Measurements from ENCODE around the gene ATL2. TPM values are rescaled to one million over a fixed set of nuclear protein-coding genes. Genes with fewer than 3 reads are reported as not detected.
A peak's percentile ranks its signal among the peaks of the same experiment; 100 is the strongest.

ATL2 gene
- total RNA-seq, 2 donors from 2014 or later, result 33.9 to 51.1 TPM

DNA sequence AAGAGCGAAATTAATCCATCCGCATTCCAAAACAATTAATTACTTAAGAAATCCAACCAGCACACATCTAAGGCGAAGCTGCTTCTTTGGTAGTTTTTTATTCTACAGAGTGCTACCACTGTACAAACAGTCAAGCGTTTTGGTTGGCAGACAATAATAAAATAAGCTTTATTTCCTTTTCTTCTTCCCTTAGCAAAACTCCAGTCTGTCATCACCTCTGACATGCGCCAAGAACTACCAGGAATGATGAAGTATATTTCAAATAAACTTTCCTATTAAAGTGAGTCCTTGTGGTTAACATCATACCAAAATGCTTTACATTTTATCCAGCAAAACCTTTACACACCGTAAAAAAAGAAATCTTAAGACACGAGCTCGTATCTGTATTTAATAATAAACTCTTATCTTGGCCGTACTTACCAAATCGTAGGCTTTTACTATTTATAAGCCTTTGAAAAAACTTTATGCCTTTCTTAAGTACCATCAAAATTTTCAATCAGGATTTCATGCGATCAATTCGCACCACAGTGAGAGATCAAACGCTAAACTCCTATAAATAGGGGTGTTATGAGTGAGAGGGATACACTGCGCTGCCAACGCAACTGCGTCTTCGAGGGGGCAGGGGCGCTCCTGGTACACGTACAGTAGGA, 1.3 kb downstream of the ATL2 start:
- DNase-seq (ENCODE audit: low spot score), result no peak
- H3K4me1 ChIP-seq, result peaks cover 5 to 32% of the 10 kb centered on the region in 2 donors
- no peaks in the 10 kb centered on the region for H3K27me3 ChIP-seq
- H3K27ac ChIP-seq, result peak overlapping the region; percentile 95 to 99
- H3K36me3 ChIP-seq, result no peaks in the 10 kb centered on the region
- H3K4me3 ChIP-seq, result peak overlapping the region; percentile 78 to 86
- no peaks in the 10 kb centered on the region for H3K9me3 ChIP-seq
- TF ChIP-seq, protein P1, sequence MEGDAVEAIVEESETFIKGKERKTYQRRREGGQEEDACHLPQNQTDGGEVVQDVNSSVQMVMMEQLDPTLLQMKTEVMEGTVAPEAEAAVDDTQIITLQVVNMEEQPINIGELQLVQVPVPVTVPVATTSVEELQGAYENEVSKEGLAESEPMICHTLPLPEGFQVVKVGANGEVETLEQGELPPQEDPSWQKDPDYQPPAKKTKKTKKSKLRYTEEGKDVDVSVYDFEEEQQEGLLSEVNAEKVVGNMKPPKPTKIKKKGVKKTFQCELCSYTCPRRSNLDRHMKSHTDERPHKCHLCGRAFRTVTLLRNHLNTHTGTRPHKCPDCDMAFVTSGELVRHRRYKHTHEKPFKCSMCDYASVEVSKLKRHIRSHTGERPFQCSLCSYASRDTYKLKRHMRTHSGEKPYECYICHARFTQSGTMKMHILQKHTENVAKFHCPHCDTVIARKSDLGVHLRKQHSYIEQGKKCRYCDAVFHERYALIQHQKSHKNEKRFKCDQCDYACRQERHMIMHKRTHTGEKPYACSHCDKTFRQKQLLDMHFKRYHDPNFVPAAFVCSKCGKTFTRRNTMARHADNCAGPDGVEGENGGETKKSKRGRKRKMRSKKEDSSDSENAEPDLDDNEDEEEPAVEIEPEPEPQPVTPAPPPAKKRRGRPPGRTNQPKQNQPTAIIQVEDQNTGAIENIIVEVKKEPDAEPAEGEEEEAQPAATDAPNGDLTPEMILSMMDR (IDR thresholded peaks at IDR 0.05), result no peak

DNA sequence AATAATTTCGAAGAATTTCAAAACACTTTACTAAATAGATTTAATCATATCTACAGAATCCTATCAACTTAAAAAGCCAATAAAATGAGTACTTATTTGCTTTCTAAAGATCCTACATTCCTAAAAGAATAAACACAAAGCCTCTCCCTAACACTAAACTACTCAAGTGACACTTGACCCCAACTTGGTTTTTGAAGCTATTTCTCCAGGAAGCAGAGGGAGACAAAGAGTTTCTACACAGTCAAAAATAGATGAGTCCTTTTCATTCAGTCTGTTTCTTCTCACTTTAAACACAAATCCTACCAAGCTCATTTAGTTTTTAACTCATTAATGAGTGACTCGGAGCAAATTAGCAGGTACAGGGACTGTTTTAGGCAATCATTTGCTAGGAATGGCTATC, 2.1 kb downstream of the ATL2 start:
- no peak for DNase-seq (ENCODE audit: low spot score)
- Histone ChIP-seq H3K36me3 (no peaks in the 10 kb centered on the region), H3K4me1 (peaks cover 5 to 32% of the 10 kb centered on the region in 2 donors), H3K9me3 (no peaks in the 10 kb centered on the region), H3K27me3 (no peaks in the 10 kb centered on the region), H3K4me3 (peak overlapping the region in 1 of 2 donors; percentile 86), H3K27ac (no peak overlapping the region)
- TF ChIP-seq, protein P1 (IDR thresholded peaks at IDR 0.05), result no peak

DNA sequence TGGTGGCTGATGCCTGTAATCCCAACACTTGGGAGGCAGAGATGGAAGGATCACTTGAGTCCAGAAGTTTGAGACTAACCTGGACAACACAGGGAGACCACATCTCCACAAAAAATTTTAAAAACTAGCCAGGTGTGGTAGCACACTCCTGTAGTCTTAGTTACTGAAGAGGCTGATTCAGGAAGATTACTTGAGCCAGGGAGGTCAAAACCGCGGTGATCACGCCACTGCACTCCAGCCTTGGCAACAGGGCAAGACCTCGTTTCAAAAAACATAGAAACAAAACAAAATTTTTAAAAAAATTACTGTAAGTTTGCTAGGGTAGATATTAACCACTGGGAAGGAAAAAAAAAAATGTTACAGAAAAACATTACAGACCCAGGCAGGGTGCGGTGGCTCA, 5.8 kb downstream of the ATL2 start:
- H3K36me3 ChIP-seq, result no peaks in the 10 kb centered on the region
- DNase-seq (ENCODE audit: low spot score), result no peak
- H3K9me3 ChIP-seq, result no peaks in the 10 kb centered on the region
- peaks cover 5 to 36% of the 10 kb centered on the region in 2 donors for H3K4me1 ChIP-seq
- H3K27me3 ChIP-seq, result no peaks in the 10 kb centered on the region
- TF ChIP-seq, protein P1 (IDR thresholded peaks at IDR 0.05), result no peak
- no peak overlapping the region for H3K4me3 ChIP-seq
- H3K27ac ChIP-seq, result no peak overlapping the region

DNA sequence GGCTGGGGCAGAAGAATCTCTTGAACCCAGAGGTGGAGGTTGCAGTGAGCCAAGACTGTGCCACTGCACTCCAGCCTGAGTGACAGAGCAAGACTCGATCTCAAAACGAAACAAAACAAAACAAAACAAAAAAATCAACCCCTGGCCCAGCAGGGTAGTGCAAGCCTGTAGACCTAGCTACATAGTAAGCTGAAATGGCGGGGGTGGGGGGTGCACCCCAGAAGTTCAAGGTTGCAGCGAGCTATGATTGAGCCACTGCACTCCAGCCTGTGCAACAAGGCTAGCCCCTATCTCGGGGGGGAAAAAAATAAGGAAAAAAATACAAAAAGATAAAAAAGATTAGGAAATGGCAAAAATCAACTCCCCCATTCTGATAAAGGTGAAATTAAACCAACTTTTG, 6.4 kb downstream of the ATL2 start:
- Histone ChIP-seq H3K27me3 (no peaks in the 10 kb centered on the region), H3K9me3 (no peaks in the 10 kb centered on the region), H3K4me3 (no peak overlapping the region), H3K36me3 (no peaks in the 10 kb centered on the region), H3K4me1 (peaks cover 5 to 40% of the 10 kb centered on the region in 2 donors), H3K27ac (no peak overlapping the region)
- TF ChIP-seq, protein P1 (IDR thresholded peaks at IDR 0.05), result no peak
- no peak for DNase-seq (ENCODE audit: low spot score)

DNA sequence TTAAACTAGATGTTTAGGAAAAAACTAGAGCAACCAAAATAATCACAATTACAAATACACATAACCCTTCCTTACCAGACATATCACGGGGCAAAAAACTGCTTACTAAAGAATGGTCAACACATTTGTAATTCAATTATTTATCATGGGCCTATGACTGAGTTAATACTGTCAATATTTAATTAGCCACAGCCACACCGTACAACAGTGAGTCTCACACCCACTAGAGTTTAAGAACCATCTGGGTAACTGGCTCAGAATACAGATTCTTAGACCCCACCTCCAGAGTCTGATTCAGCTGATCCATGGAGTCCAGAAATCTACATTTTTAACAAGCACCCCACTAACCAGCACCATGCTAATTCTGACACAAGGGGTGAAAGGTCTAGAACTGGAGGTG, 14.8 kb downstream of the ATL2 start:
- no peak for DNase-seq (ENCODE audit: low spot score)
- Histone ChIP-seq H3K4me3 (no peak overlapping the region), H3K27ac (no peak overlapping the region), H3K36me3 (no peaks in the 10 kb centered on the region), H3K4me1 (peaks cover 0 to 26% of the 10 kb centered on the region in 2 donors), H3K9me3 (no peaks in the 10 kb centered on the region), H3K27me3 (no peaks in the 10 kb centered on the region)
- TF ChIP-seq, protein P1 (IDR thresholded peaks at IDR 0.05), result no peak

DNA sequence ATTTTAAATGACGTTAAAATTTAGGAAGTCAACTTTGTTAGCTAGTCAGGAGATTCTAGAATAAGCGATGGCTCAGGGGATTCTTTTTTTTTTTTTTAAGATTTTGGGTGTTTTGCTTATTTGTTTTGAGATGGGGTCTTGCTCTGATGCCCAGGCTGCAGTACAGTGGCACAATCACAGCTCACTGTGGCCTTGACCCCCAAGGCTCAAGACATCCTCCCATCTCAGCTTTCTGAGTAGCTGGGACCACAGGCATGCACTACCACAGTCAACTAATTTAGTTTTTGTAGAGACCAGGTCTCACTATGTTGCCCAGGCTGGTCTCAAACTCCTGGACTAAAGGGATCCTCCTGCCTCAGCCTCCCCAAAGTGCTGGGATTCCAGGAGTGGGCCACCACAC, 16.9 kb downstream of the ATL2 start:
- TF ChIP-seq, protein P1 (IDR thresholded peaks at IDR 0.05), result no peak
- Histone ChIP-seq H3K4me3 (no peak overlapping the region), H3K27me3 (no peaks in the 10 kb centered on the region), H3K36me3 (no peaks in the 10 kb centered on the region), H3K4me1 (peaks cover 0 to 12% of the 10 kb centered on the region in 2 donors), H3K27ac (no peak overlapping the region), H3K9me3 (no peaks in the 10 kb centered on the region)
- DNase-seq (ENCODE audit: low spot score), result no peak
